ENCODE data around the gene ATXN3L.

DNA sequence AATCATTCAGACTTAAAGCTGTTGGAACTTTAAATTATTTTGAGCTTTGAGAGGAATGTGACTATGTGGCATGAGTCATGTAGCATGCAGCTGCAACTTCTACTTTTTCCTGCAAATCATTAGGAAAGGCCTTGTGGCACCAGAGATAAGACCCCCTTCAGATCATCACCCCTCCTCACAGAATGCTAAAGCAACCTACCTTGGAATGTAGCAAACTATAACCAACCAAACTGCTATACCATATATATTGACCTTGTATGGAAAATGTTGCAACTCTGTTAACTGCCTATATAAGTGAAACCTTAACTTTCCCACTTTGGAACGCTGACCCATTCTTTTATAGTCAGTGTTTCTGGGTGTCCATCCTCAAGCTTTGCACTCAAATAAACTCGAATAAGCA lies 32.0 kb downstream of the ATXN3L start:
- TF ChIP-seq, protein P1, sequence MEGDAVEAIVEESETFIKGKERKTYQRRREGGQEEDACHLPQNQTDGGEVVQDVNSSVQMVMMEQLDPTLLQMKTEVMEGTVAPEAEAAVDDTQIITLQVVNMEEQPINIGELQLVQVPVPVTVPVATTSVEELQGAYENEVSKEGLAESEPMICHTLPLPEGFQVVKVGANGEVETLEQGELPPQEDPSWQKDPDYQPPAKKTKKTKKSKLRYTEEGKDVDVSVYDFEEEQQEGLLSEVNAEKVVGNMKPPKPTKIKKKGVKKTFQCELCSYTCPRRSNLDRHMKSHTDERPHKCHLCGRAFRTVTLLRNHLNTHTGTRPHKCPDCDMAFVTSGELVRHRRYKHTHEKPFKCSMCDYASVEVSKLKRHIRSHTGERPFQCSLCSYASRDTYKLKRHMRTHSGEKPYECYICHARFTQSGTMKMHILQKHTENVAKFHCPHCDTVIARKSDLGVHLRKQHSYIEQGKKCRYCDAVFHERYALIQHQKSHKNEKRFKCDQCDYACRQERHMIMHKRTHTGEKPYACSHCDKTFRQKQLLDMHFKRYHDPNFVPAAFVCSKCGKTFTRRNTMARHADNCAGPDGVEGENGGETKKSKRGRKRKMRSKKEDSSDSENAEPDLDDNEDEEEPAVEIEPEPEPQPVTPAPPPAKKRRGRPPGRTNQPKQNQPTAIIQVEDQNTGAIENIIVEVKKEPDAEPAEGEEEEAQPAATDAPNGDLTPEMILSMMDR (conservative IDR thresholded peaks at IDR 0.05 in 1 of 2, IDR thresholded peaks at IDR 0.05 in 1 of 2; ENCODE audit: low read depth in 1 of 2, low read length in 2 of 2) = no peak
- TF ChIP-seq EZH2 (IDR thresholded peaks at IDR 0.05; ENCODE audit: low read length, missing control alignments) = no peak

Data from fibroblast of lung (primary cell).